Thoracic aorta endothelial cell (primary cell): Measurements from ENCODE around the gene SH3BGRL2. TPM values are rescaled to one million over a fixed set of nuclear protein-coding genes. Genes with fewer than 3 reads are reported as not detected.

Source experiments
- total RNA-seq: library from RNA; depleted of rRNA; stranded (reverse); fragments of >200 nt; gene quantifications from 2 replicates; pipeline ENCODE4 v1.2.3, GENCODE V29; 2012

The SH3BGRL2 gene
- total RNA-seq, result 36.4 and 62.7 TPM in 2 replicates

GRCh38 chr6:79630883-79631692 lies at the start of gene SH3BGRL2:
Gene SH3BGRL2, plus strand, starts transcription at chr6:79631329. Its CDS starts 133 bp downstream, at chr6:79631462.

Other genes with a start within 250 kb of the SH3BGRL2 start
- gene LCA5, start 93.9 kb upstream of the SH3BGRL2 start, total RNA-seq, result 6.8 and 7.3 TPM in 2 replicates